WTC11 (cell line): ENCODE measurements around the gene FETUB.

Experiments used
- CREB1 ChIP-seq: sonication (generic); formaldehyde crosslinking; IDR thresholded peaks from 2 replicates; pipeline ENCODE4 v1.8.0; 2023; ENCODE audit warnings: mild to moderate bottlenecking, missing genetic modification reagents
- CREM ChIP-seq: sonication (generic); formaldehyde crosslinking; IDR thresholded peaks from 2 replicates; pipeline ENCODE4 v1.8.1; 2022; ENCODE audit warnings: mild to moderate bottlenecking, missing genetic modification reagents, moderate library complexity
- KAT7 ChIP-seq: sonication (generic); formaldehyde crosslinking; IDR thresholded peaks from 2 replicates; pipeline ENCODE4 v1.8.1; 2023; ENCODE audit warnings: missing genetic modification reagents, mild to moderate bottlenecking, borderline replicate concordance
- SP1 ChIP-seq: sonication (generic); formaldehyde crosslinking; conservative IDR thresholded peaks from 2 replicates; pipeline ENCODE4 v1.8.1; 2022; ENCODE audit warnings: missing genetic modification reagents
- ZNF138 ChIP-seq: sonication (generic); formaldehyde crosslinking; conservative IDR thresholded peaks from 2 replicates; pipeline ENCODE4 v1.8.1; 2022; ENCODE audit warnings: mild to moderate bottlenecking, moderate library complexity, missing genetic modification reagents
- TF ChIP-seq, protein P1 (sequence below): fragments of 200-600 bp; IDR thresholded peaks from 2 replicates; pipeline ENCODE4 v1.8.0; 2022; ENCODE audit warnings: antibody characterized with exemption
- TF ChIP-seq, protein P2 (sequence below): sonication (generic); formaldehyde crosslinking; IDR thresholded peaks from 2 replicates; pipeline ENCODE4 v1.8.1; 2023; ENCODE audit warnings: mild to moderate bottlenecking, missing genetic modification reagents
- TF ChIP-seq, protein P3 (sequence below): sonication (generic); formaldehyde crosslinking; IDR thresholded peaks from 2 replicates; pipeline ENCODE4 v1.8.0; 2022; ENCODE audit warnings: mild to moderate bottlenecking, missing genetic modification reagents
- TF ChIP-seq, protein P4 (sequence below): sonication (generic); formaldehyde crosslinking; IDR thresholded peaks from 2 replicates; pipeline ENCODE4 v1.8.1; 2022; ENCODE audit warnings: low read depth, missing genetic modification reagents, borderline replicate concordance

DNA sequence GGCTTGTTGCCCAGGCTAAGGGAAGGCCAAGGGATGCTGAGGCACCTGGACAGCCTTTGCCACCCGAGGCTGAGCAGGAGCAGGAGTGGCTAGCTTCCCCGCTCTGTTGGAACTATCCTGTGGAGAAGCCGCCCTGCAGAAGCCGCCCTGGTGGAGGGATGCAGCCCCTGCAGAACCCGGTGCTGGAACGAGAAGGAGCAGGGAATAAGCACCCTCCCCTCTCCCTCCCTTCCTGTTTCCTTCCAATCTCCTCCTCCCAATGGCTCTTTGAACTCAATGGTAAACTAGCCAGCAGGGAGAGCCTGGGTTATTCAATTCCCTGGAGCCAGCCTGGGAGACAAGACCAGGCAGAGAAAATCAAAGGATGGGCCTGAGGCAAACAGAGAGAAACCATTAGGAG is 13.8 kb downstream of the FETUB start:
- no peak for TF ChIP-seq CREM (CRISPR knock-in tag)
- peak; percentile 31; the same call in 1 of the 2 replicates for TF ChIP-seq SP1
- TF ChIP-seq, protein P1, sequence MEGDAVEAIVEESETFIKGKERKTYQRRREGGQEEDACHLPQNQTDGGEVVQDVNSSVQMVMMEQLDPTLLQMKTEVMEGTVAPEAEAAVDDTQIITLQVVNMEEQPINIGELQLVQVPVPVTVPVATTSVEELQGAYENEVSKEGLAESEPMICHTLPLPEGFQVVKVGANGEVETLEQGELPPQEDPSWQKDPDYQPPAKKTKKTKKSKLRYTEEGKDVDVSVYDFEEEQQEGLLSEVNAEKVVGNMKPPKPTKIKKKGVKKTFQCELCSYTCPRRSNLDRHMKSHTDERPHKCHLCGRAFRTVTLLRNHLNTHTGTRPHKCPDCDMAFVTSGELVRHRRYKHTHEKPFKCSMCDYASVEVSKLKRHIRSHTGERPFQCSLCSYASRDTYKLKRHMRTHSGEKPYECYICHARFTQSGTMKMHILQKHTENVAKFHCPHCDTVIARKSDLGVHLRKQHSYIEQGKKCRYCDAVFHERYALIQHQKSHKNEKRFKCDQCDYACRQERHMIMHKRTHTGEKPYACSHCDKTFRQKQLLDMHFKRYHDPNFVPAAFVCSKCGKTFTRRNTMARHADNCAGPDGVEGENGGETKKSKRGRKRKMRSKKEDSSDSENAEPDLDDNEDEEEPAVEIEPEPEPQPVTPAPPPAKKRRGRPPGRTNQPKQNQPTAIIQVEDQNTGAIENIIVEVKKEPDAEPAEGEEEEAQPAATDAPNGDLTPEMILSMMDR, result no peak; the same call in 1 of the 2 replicates
- TF ChIP-seq CREB1 (CRISPR knock-in tag), result no peak
- TF ChIP-seq, protein P2, sequence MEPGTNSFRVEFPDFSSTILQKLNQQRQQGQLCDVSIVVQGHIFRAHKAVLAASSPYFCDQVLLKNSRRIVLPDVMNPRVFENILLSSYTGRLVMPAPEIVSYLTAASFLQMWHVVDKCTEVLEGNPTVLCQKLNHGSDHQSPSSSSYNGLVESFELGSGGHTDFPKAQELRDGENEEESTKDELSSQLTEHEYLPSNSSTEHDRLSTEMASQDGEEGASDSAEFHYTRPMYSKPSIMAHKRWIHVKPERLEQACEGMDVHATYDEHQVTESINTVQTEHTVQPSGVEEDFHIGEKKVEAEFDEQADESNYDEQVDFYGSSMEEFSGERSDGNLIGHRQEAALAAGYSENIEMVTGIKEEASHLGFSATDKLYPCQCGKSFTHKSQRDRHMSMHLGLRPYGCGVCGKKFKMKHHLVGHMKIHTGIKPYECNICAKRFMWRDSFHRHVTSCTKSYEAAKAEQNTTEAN (CRISPR knock-in tag), result no peak
- TF ChIP-seq, protein P3, sequence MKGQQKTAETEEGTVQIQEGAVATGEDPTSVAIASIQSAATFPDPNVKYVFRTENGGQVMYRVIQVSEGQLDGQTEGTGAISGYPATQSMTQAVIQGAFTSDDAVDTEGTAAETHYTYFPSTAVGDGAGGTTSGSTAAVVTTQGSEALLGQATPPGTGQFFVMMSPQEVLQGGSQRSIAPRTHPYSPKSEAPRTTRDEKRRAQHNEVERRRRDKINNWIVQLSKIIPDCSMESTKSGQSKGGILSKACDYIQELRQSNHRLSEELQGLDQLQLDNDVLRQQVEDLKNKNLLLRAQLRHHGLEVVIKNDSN (CRISPR knock-in tag), result no peak
- TF ChIP-seq, protein P4, sequence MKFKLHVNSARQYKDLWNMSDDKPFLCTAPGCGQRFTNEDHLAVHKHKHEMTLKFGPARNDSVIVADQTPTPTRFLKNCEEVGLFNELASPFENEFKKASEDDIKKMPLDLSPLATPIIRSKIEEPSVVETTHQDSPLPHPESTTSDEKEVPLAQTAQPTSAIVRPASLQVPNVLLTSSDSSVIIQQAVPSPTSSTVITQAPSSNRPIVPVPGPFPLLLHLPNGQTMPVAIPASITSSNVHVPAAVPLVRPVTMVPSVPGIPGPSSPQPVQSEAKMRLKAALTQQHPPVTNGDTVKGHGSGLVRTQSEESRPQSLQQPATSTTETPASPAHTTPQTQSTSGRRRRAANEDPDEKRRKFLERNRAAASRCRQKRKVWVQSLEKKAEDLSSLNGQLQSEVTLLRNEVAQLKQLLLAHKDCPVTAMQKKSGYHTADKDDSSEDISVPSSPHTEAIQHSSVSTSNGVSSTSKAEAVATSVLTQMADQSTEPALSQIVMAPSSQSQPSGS (CRISPR knock-in tag), result no peak
- no peak for TF ChIP-seq ZNF138 (CRISPR knock-in tag)
- TF ChIP-seq KAT7 (CRISPR knock-in tag), result no peak
